Measurements from ENCODE around the gene DHX29. TPM values are rescaled to one million over a fixed set of nuclear protein-coding genes. Genes with fewer than 3 reads are reported as not detected.
A peak's percentile ranks its signal among the peaks of the same experiment; 100 is the strongest.

Gene DHX29
- total and polyA plus RNA-seq, 9 donors = 20.1 to 29.7 (median 26.0) TPM

- H3K9me3 ChIP-seq (replicated peaks; ENCODE audit: control insufficient read depth, low read depth, low read length) = no peaks in the 10 kb centered on the region
- H3K27me3 ChIP-seq (ENCODE audit: control insufficient read depth, insufficient read depth, low read length) = peaks cover 100% of the 10 kb centered on the region
- no peak for DNase-seq
- no peak overlapping the region for H3K4me3 ChIP-seq (ENCODE audit: low read length)
- H3K36me3 ChIP-seq (ENCODE audit: control insufficient read depth, insufficient read depth, low read length) = no peaks in the 10 kb centered on the region
- peaks cover 32% of the 10 kb centered on the region for H3K4me1 ChIP-seq (ENCODE audit: control insufficient read depth, insufficient read depth, low read length)
- H3K27ac ChIP-seq (ENCODE audit: low read length) = no peak overlapping the region
Measured at GRCh38 chr5:55225346-55225745, 82.1 kb downstream of the DHX29 start.

- no peak for DNase-seq
- H3K36me3 ChIP-seq (ENCODE audit: control insufficient read depth, insufficient read depth, low read length) = no peaks in the 10 kb centered on the region
- H3K27me3 ChIP-seq (ENCODE audit: control insufficient read depth, insufficient read depth, low read length) = peaks cover 95% of the 10 kb centered on the region
- H3K27ac ChIP-seq (ENCODE audit: low read length) = no peak overlapping the region
- no peaks in the 10 kb centered on the region for H3K9me3 ChIP-seq (replicated peaks; ENCODE audit: control insufficient read depth, low read depth, low read length)
- WGBS (ENCODE audit: insufficient coverage) = 60% methylated on average over 1 of the region's 7 CpGs
- H3K4me1 ChIP-seq (ENCODE audit: control insufficient read depth, insufficient read depth, low read length) = peaks cover 34% of the 10 kb centered on the region
- H3K4me3 ChIP-seq (ENCODE audit: low read length) = no peak overlapping the region
Measured at GRCh38 chr5:55223812-55224240, 83.7 kb downstream of the DHX29 start.

DNA sequence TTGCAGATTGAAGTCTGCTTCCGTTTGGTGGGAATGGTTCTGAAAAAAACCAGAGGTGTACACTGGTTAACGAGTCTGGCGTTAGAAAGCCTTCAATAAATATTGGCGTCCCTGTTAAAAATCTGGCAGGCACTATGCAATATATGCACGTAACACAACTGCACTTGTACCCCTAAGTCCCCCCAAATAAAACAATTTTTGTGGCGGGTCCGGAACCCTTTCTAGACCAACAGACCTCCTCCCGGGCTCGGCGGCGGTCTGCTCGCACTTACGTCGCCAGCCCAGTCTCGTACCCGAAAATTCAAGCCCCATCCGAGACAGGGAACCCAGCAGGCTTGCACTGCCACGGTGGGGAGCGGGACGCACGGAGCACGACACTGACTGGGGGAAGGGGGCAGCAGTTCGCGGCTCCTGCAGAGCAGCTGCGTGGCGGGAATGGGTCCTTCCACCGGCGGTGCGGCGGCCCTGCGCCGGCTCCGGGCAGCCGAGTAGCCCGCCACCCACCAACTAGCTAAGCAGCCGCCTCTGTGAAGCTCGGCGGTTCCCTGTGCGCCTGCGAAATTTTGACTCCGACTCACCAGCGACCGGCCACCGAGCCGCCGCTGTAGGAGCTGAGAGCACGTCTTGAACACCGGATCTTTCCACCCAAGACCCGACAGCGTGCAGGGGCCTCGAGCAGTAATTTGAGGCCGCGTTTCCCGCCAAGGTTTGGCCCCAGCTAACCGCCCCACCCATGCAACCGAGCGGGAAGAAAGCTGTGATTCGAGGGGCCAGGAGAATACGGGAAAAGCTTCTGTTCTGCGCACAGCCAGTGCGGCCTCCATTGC is 84.3 kb downstream of the DHX29 start:
- DNase-seq = peak; percentile 19
- H3K4me1 ChIP-seq (ENCODE audit: control insufficient read depth, insufficient read depth, low read length) = peaks cover 34% of the 10 kb centered on the region
- no peaks in the 10 kb centered on the region for H3K36me3 ChIP-seq (ENCODE audit: control insufficient read depth, insufficient read depth, low read length)
- H3K9me3 ChIP-seq (replicated peaks; ENCODE audit: control insufficient read depth, low read depth, low read length) = no peaks in the 10 kb centered on the region
- H3K27me3 ChIP-seq (ENCODE audit: control insufficient read depth, insufficient read depth, low read length) = peaks cover 91% of the 10 kb centered on the region
- 5% methylated on average over 58 of the region's 61 CpGs for WGBS (ENCODE audit: insufficient coverage)
- H3K27ac ChIP-seq (ENCODE audit: low read length) = no peak overlapping the region
- H3K4me3 ChIP-seq (ENCODE audit: low read length) = no peak overlapping the region

DNA sequence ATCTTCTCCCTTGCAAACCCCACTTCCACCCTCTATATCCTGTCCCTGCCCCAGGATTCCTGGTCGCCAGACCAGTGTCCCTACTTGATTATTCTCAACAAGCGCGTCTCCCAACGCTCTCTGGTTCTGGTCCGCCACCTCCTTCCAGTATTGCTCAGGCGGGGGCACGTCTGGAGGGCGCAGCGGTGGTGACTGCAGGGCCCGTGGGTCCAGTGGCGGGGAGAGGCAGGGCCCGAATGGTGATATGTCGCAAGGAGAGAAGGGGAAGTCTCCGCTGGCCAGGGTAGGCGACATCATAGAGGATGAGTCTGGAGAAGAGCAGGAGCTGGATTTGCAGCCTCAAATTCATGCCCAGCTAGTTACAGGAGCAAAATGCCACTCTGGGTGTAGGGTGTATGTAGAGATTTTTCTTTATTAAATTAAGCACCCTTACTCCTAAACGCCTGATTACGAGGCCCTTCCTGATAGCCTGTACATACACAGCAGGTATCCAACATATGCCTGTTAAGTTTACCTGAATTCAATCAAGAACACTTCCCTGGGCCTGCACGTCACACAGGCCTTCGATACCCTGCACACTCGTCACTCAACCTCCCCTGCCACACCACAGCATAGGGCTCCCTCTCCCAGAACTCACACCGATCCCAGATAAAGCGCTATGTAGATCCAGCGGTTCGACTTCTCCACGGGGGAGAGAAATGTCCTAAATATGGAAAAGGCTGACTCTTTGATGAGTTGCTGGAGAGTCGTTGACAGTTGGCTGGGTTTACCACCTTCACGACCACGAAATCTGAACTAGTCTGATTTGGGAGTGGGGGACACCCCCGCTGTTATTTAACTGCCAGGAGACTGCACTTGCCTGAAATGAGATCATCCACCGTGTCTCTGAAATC is 85.2 kb downstream of the DHX29 start:
- H3K36me3 ChIP-seq (ENCODE audit: control insufficient read depth, insufficient read depth, low read length) = no peaks in the 10 kb centered on the region
- peaks cover 91% of the 10 kb centered on the region for H3K27me3 ChIP-seq (ENCODE audit: control insufficient read depth, insufficient read depth, low read length)
- no peaks in the 10 kb centered on the region for H3K9me3 ChIP-seq (replicated peaks; ENCODE audit: control insufficient read depth, low read depth, low read length)
- WGBS (ENCODE audit: insufficient coverage) = 9% methylated on average over 18 of the region's 30 CpGs
- H3K4me1 ChIP-seq (ENCODE audit: control insufficient read depth, insufficient read depth, low read length) = peaks cover 28% of the 10 kb centered on the region
- H3K4me3 ChIP-seq (ENCODE audit: low read length) = no peak overlapping the region
- no peak for DNase-seq
- H3K27ac ChIP-seq (ENCODE audit: low read length) = no peak overlapping the region

DNA sequence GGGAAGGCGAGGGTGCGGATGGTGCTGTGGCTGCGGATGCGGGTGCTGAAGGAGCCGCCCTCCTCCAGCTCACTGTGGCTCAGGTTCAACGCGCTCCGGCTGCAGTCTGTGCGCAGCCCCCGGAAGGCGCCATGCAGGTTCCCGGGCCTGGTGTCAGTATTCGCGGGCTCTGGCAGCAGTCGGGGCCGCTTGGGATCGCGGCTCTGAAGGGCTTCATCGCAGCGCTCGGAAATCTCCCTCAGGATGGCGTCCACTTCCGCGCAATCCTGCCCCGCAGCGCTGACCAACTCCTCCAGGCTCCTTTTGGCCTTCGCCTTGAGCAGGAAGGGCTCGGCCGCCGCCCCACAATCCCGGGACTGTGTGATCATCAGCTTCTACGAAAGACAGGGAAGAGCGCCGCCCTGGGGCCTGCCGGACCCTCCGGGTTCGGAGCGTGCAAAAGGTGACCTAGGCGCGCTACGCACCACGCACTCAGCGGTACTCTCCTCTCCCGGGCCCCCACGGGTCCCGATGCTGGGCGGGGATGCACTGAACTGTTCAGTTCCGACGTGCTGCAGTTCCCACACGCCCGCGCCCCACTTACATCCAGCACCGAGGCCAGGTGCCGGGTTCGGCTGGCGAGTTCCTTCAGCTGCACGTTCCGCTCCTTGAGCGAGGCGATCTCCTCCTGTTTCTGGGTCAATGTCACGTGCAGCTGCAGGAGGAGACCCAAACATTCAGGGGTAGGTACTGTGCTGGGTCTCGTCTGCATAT is 86.9 kb downstream of the DHX29 start:
- no peaks in the 10 kb centered on the region for H3K9me3 ChIP-seq (replicated peaks; ENCODE audit: control insufficient read depth, low read depth, low read length)
- no peaks in the 10 kb centered on the region for H3K36me3 ChIP-seq (ENCODE audit: control insufficient read depth, insufficient read depth, low read length)
- H3K4me3 ChIP-seq (ENCODE audit: low read length) = peak overlapping the region; percentile 22
- H3K27ac ChIP-seq (ENCODE audit: low read length) = no peak overlapping the region
- peaks cover 17% of the 10 kb centered on the region for H3K4me1 ChIP-seq (ENCODE audit: control insufficient read depth, insufficient read depth, low read length)
- DNase-seq = no peak
- under 1% methylated on average over 59 of the region's 62 CpGs for WGBS (ENCODE audit: insufficient coverage)
- H3K27me3 ChIP-seq (ENCODE audit: control insufficient read depth, insufficient read depth, low read length) = peaks cover 76% of the 10 kb centered on the region

GRCh38 chr5:55219770-55220169 is 87.7 kb downstream of the DHX29 start:
- Histone ChIP-seq H3K4me3 (ENCODE audit: low read length) (no peak overlapping the region), H3K27me3 (ENCODE audit: control insufficient read depth, insufficient read depth, low read length) (peaks cover 70% of the 10 kb centered on the region), H3K4me1 (ENCODE audit: control insufficient read depth, insufficient read depth, low read length) (peaks cover 17% of the 10 kb centered on the region), H3K27ac (ENCODE audit: low read length) (no peak overlapping the region), H3K36me3 (ENCODE audit: control insufficient read depth, insufficient read depth, low read length) (no peaks in the 10 kb centered on the region), H3K9me3 (replicated peaks; ENCODE audit: control insufficient read depth, low read depth, low read length) (no peaks in the 10 kb centered on the region)
- no CpG with 5 or more reads among the region's 3 CpGs for WGBS (ENCODE audit: insufficient coverage)
- DNase-seq = no peak

GRCh38 chr5:55218967-55219366 is 88.5 kb downstream of the DHX29 start:
- H3K27me3 ChIP-seq (ENCODE audit: control insufficient read depth, insufficient read depth, low read length) = peaks cover 62% of the 10 kb centered on the region
- H3K36me3 ChIP-seq (ENCODE audit: control insufficient read depth, insufficient read depth, low read length) = no peaks in the 10 kb centered on the region
- no peak overlapping the region for H3K27ac ChIP-seq (ENCODE audit: low read length)
- DNase-seq = no peak
- H3K9me3 ChIP-seq (replicated peaks; ENCODE audit: control insufficient read depth, low read depth, low read length) = no peaks in the 10 kb centered on the region
- no peak overlapping the region for H3K4me3 ChIP-seq (ENCODE audit: low read length)
- peaks cover 17% of the 10 kb centered on the region for H3K4me1 ChIP-seq (ENCODE audit: control insufficient read depth, insufficient read depth, low read length)
- WGBS (ENCODE audit: insufficient coverage) = no CpG with 5 or more reads among the region's 4 CpGs

- H3K4me3 ChIP-seq (ENCODE audit: low read length) = no peak overlapping the region
- H3K9me3 ChIP-seq (replicated peaks; ENCODE audit: control insufficient read depth, low read depth, low read length) = no peaks in the 10 kb centered on the region
- WGBS (ENCODE audit: insufficient coverage) = 86% methylated on average over 1 of the region's 2 CpGs
- no peaks in the 10 kb centered on the region for H3K4me1 ChIP-seq (ENCODE audit: control insufficient read depth, insufficient read depth, low read length)
- DNase-seq = no peak
- H3K27ac ChIP-seq (ENCODE audit: low read length) = no peak overlapping the region
- peaks cover 12% of the 10 kb centered on the region for H3K27me3 ChIP-seq (ENCODE audit: control insufficient read depth, insufficient read depth, low read length)
- no peaks in the 10 kb centered on the region for H3K36me3 ChIP-seq (ENCODE audit: control insufficient read depth, insufficient read depth, low read length)
Measured at GRCh38 chr5:55211184-55211874, 96.2 kb downstream of the DHX29 start.

All from muscle of leg (tissue), 11 donors.